CD4-positive, CD25-positive, alpha-beta regulatory T cell (primary cell): ENCODE data around the gene TRIM65. TPM values are rescaled to one million over a fixed set of nuclear protein-coding genes. Genes with fewer than 3 reads are reported as not detected.
A peak's percentile ranks its signal among the peaks of the same experiment; 100 is the strongest.

Experiments used
- ATAC-seq, 2 donors: fragments of 150-1000 bp; cut with Tn5 transposase; one replicate each; pipeline ENCODE4 v1.10.0; 2021; ENCODE audit warnings: low read depth in 2 of 2, moderate number of reproducible peaks in 2 of 2, moderate library complexity in 1 of 2
- DNase-seq, 3 donors: peaks; one replicate each; pipeline versions ENCODE4 v3.0.0 to v3.0.0-alpha.2; 2012 to 2022; ENCODE audit warnings: mixed read lengths in 1 of 3
- H3K27ac ChIP-seq: one replicate; pipeline ENCODE4 v1.7.0; 2013; ENCODE audit warnings: mild to moderate bottlenecking, low read length; ENCODE audit not compliant: insufficient read depth, poor library complexity, severe bottlenecking
- H3K27me3 ChIP-seq: one replicate; pipeline ENCODE4 v1.7.0; 2013; ENCODE audit warnings: low read length; ENCODE audit not compliant: control insufficient read depth, insufficient read depth
- H3K36me3 ChIP-seq: one replicate; pipeline ENCODE4 v1.7.0; 2013; ENCODE audit warnings: mild to moderate bottlenecking, low read length, moderate library complexity; ENCODE audit not compliant: control insufficient read depth, insufficient read depth
- H3K4me1 ChIP-seq: 2 replicates; pipeline ENCODE4 v1.7.0; 2013; ENCODE audit warnings: mild to moderate bottlenecking, low read length; ENCODE audit not compliant: insufficient read depth, control insufficient read depth, poor library complexity, severe bottlenecking
- H3K4me3 ChIP-seq: one replicate; pipeline ENCODE4 v1.7.0; 2013; ENCODE audit warnings: low read depth, mild to moderate bottlenecking, low read length, moderate library complexity
- H3K9me3 ChIP-seq, 2 experiments: 1 replicate in 1 of 2; 2 replicates in 1 of 2; pipeline ENCODE4 v1.7.0; 2013; ENCODE audit warnings: low read length in 2 of 2, mild to moderate bottlenecking in 1 of 2, moderate library complexity in 1 of 2; ENCODE audit not compliant: control insufficient read depth in 2 of 2
- H3K27ac Mint-ChIP-seq, 3 donors: one replicate each; pipeline ENCODE4 v1.8.0; 2020 to 2022; ENCODE audit warnings: mild to moderate bottlenecking in 3 of 3, mixed read lengths in 3 of 3, moderate library complexity in 2 of 3
- H3K27me3 Mint-ChIP-seq: one replicate; pipeline ENCODE4 v1.8.0; 2022; ENCODE audit warnings: mild to moderate bottlenecking, mixed read lengths
- H3K36me3 Mint-ChIP-seq: one replicate; pipeline ENCODE4 v1.8.0; 2020; ENCODE audit warnings: mixed read lengths
- H3K4me1 Mint-ChIP-seq, 4 donors: one replicate each; pipeline ENCODE4 v1.8.0; 2020 to 2022; ENCODE audit warnings: mixed read lengths in 4 of 4, mild to moderate bottlenecking in 1 of 4
- H3K4me3 Mint-ChIP-seq, 4 donors: one replicate each; pipeline ENCODE4 v1.8.0; 2020 to 2022; ENCODE audit warnings: mild to moderate bottlenecking in 4 of 4, mixed read lengths in 4 of 4, moderate library complexity in 3 of 4
- H3K9me3 Mint-ChIP-seq, 7 donors: one replicate each; pipeline ENCODE4 v1.8.0; 2020 to 2022; ENCODE audit warnings: mixed read lengths in 7 of 7, mild to moderate bottlenecking in 3 of 7, moderate library complexity in 2 of 7
- polyA plus RNA-seq, 4 donors: library from polyadenylated mRNA; unstranded; fragments of 300-500 nt; fragmentation: Illumina TruSeq; gene quantifications; one replicate each; pipeline ENCODE4 v1.2.3, GENCODE V29; 2021
- total RNA-seq: library from RNA; stranded (reverse); gene quantifications from one replicate; pipeline ENCODE4 v1.2.3, GENCODE V29; 2022

Gene TRIM65
- total and polyA plus RNA-seq, 5 donors from 2014 or later = 16.9 to 24.3 (median 19.9) TPM

DNA sequence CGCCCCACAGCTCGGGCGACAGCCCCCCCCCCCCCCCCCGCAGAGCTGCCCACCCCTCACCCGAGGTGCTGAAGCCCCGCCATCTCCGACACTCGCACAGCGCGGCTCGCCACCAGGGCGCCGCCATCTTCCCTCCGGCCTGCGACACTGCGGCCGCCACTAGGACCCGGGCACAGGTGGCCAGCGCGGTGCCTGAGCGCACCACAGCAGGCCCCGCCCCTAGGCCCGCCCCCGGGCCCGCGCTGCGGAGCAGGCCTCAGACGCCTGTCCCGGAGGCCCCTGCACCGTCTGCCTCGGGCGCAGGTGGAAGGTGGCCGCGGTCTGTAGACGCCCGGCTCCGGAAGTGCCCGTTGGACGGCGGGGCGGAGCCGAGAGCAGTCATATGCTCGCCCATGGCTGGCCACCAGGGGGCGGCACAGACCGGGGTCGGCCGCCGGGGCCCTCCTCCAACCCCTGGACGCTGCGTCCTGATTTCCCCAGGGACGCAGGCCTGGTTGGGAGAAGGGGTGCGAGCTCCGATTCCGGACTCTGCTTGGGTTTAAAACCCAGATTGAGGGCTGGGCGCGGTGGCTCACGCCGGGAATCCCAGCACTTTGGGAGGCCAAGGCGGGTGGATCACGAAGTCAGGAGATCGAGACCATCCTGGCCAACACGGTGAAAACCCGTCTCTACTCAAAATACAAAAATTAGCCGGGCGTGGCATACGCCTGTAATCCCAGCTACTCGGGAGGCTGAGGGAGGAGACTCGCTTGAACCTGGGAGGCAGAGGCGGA, 8.2 kb upstream of the TRIM65 start, which contains the start of gene MRPL38:
Gene MRPL38, minus strand, starts transcription at position 136 of the 773 bp plus-strand sequence. Its CDS starts 9 bp downstream, at position 127.
- peaks cover 18% of the 10 kb centered on the region for H3K4me1 ChIP-seq
- Mint-ChIP-seq H3K4me3 (peak within 1 kb of the TSS; percentile 89 to 97 (median 93)), H3K27ac (peak within 1 kb of the TSS; percentile 48 to 93 (median 81)), H3K9me3 (no peaks in the 10 kb centered on the region), H3K4me1 (peaks cover 0 to 25% (median 5%) of the 10 kb centered on the region in 4 donors), H3K27me3 (no peaks in the 10 kb centered on the region), H3K36me3 (peaks cover 3% of the 10 kb centered on the region)
- ATAC-seq = peak; percentile 98 to 99
- H3K4me3 ChIP-seq = peak within 1 kb of the TSS; percentile 64
- H3K9me3 ChIP-seq = no peaks in the 10 kb centered on the region
- H3K36me3 ChIP-seq = peaks cover 21% of the 10 kb centered on the region
- peak; percentile 89 to 97 (median 95) for DNase-seq
- H3K27me3 ChIP-seq = no peaks in the 10 kb centered on the region
- peak within 1 kb of the TSS; percentile 87 for H3K27ac ChIP-seq

DNA sequence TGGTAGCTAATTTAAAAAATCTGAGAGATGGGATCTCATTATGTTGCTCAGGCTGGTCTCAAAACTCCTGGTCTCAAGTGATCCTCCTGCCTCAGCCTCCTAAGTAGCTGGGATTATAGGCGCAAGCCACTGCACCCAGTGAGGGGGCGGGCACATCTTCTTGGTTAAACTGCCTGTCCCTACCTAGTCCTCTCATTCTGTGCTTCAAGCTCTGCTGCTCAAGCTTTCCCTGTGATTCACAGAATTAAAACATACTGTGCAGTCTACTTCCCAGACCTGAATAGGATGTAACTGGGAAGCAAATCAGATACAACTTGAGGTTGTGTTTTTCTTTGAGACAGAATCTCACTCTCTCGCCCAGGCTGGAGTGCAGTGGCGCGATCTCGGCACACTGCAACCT, 5.7 kb upstream of the TRIM65 start:
- no peak overlapping the region for H3K27ac Mint-ChIP-seq
- no peak for DNase-seq
- Histone ChIP-seq H3K27me3 (no peaks in the 10 kb centered on the region), H3K36me3 (peaks cover 37% of the 10 kb centered on the region), H3K9me3 (no peaks in the 10 kb centered on the region), H3K4me3 (no peak overlapping the region), H3K4me1 (peaks cover 18% of the 10 kb centered on the region), H3K27ac (no peak overlapping the region)
- no peaks in the 10 kb centered on the region for H3K27me3 Mint-ChIP-seq
- peak overlapping the region in 2 of 4 donors; percentile 63 to 97 for H3K4me3 Mint-ChIP-seq
- peaks cover 9% of the 10 kb centered on the region for H3K36me3 Mint-ChIP-seq
- ATAC-seq = no peak
- no peaks in the 10 kb centered on the region for H3K9me3 Mint-ChIP-seq
- H3K4me1 Mint-ChIP-seq = peaks cover 0 to 28% (median 8%) of the 10 kb centered on the region in 4 donors

DNA sequence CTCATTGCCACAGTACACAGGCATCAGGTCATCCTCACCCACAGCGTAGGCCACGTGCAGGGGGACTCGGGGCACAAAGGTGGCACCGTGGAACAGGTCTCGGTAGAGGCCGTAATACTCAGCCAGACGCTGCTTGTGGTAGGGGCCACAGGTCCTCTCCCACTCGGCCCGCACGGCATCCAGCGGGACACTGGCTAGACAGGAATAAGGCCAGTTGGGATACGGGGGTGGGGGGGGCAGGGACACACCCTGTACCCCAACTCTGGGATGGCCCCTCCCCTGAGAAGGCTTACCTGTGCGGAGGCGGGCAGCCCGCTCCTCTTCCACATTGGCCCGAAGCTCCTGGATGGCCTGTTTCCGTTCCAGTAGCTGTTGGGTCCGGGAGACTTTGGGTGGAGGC, 5.0 kb upstream of the TRIM65 start:
- Mint-ChIP-seq H3K27me3 (no peaks in the 10 kb centered on the region), H3K27ac (no peak overlapping the region), H3K4me1 (peaks cover 0 to 28% (median 8%) of the 10 kb centered on the region in 4 donors), H3K36me3 (peaks cover 9% of the 10 kb centered on the region), H3K4me3 (peak overlapping the region in 1 of 4 donors; percentile 97), H3K9me3 (no peaks in the 10 kb centered on the region)
- Histone ChIP-seq H3K4me1 (peaks cover 23% of the 10 kb centered on the region), H3K27me3 (no peaks in the 10 kb centered on the region), H3K4me3 (no peak overlapping the region), H3K36me3 (peaks cover 37% of the 10 kb centered on the region), H3K9me3 (no peaks in the 10 kb centered on the region), H3K27ac (no peak overlapping the region)
- ATAC-seq = no peak
- no peak for DNase-seq

DNA sequence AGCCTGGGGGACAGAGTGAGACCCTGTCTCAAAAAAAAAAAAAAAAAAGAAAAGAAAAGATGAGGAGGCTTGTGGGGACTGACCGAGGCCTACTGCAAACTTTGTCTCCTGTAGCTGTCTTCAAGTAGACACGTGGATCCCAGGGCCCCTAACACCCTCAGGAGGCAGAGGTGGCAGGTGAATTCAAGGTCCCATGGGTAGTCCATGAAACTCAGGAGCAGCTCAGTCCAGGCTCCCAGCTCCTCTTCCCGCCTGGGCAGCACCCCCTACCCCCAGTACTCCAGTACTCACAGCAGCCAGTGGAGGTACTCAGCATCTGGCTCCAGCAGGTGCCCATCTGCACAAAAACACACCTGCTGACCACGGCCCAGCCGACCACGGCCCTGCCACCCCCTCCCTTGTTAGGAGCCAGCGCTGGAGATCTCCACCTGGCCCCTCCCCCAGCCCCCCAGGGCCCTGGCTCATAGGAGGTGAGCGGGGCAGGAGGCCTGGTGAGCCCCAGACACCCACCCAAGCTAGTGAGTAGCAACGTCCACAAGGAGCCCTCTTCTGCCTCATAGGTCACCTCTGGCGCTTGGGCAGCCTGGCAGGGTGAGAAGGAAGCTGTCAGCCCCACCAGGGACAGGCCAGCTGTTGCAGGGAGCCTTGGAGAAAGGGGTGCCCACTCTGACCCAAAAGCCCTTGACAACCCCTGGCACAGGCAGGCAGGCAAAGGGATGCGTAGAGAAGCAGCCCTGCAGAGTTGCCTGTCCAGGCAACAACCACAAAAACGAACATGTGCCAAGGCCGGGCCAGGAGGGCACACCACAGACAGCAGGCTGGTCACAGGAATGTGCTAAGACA, 4.2 kb upstream of the TRIM65 start:
- H3K27ac ChIP-seq = no peak overlapping the region
- ATAC-seq (no peak), DNase-seq (no peak)
- Mint-ChIP-seq H3K9me3 (no peaks in the 10 kb centered on the region), H3K27me3 (no peaks in the 10 kb centered on the region), H3K4me1 (peaks cover 0 to 24% (median 8%) of the 10 kb centered on the region in 4 donors), H3K27ac (no peak overlapping the region), H3K4me3 (peak overlapping the region in 1 of 4 donors; percentile 51), H3K36me3 (peaks cover 9% of the 10 kb centered on the region)
- H3K4me1 ChIP-seq = peaks cover 20% of the 10 kb centered on the region
- H3K36me3 ChIP-seq = peaks cover 37% of the 10 kb centered on the region
- H3K4me3 ChIP-seq = no peak overlapping the region
- H3K27me3 ChIP-seq = no peaks in the 10 kb centered on the region
- no peaks in the 10 kb centered on the region for H3K9me3 ChIP-seq

- Histone ChIP-seq H3K27me3 (no peaks in the 10 kb centered on the region), H3K4me1 (peaks cover 23% of the 10 kb centered on the region), H3K4me3 (no peak overlapping the region), H3K9me3 (no peaks in the 10 kb centered on the region), H3K27ac (no peak overlapping the region), H3K36me3 (peaks cover 37% of the 10 kb centered on the region)
- no peaks in the 10 kb centered on the region for H3K9me3 Mint-ChIP-seq
- peaks cover 0 to 30% (median 16%) of the 10 kb centered on the region in 4 donors for H3K4me1 Mint-ChIP-seq
- DNase-seq (no peak), ATAC-seq (no peak)
- peaks cover 9% of the 10 kb centered on the region for H3K36me3 Mint-ChIP-seq
- H3K27ac Mint-ChIP-seq = no peak overlapping the region
- peak overlapping the region in 1 of 4 donors; percentile 56 for H3K4me3 Mint-ChIP-seq
- H3K27me3 Mint-ChIP-seq = no peaks in the 10 kb centered on the region
These were observed 3.2 kb upstream of the TRIM65 start for GRCh38 chr17:75899767-75900468.

DNA sequence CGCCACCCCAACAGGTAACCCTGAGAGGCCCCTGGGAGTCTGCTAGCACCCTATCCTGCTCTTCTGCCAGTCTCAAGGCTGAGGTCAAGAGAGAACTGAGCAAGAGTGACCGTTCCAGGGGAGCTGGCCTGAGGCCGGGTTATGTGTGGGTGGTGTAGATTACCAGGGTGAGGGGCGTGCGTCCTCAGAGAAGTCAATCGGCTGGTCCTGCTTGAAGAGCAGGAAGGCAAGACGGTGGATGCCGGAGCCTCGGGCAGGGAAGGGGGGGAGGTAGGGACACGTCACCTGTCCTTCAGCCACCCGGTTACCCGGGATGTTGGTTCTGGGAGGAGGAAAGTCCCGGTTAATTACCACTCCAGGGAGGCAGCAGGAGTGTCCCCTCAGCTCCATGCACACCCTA, 2.6 kb upstream of the TRIM65 start:
- Mint-ChIP-seq H3K27ac (no peak overlapping the region), H3K4me1 (peaks cover 0 to 30% (median 16%) of the 10 kb centered on the region in 4 donors), H3K9me3 (no peaks in the 10 kb centered on the region), H3K36me3 (peaks cover 9% of the 10 kb centered on the region), H3K4me3 (peak overlapping the region in 1 of 4 donors; percentile 56), H3K27me3 (no peaks in the 10 kb centered on the region)
- no peak for DNase-seq
- Histone ChIP-seq H3K27ac (no peak overlapping the region), H3K27me3 (no peaks in the 10 kb centered on the region), H3K36me3 (peaks cover 37% of the 10 kb centered on the region), H3K4me1 (peaks cover 24% of the 10 kb centered on the region), H3K4me3 (no peak overlapping the region), H3K9me3 (no peaks in the 10 kb centered on the region)
- ATAC-seq = no peak

- peak overlapping the region; percentile 13 to 80 (median 70) for H3K4me3 Mint-ChIP-seq
- peaks cover 37% of the 10 kb centered on the region for H3K36me3 ChIP-seq
- ATAC-seq = no peak
- no peak overlapping the region for H3K27ac ChIP-seq
- H3K9me3 ChIP-seq = no peaks in the 10 kb centered on the region
- H3K27me3 Mint-ChIP-seq = no peaks in the 10 kb centered on the region
- no peaks in the 10 kb centered on the region for H3K9me3 Mint-ChIP-seq
- no peaks in the 10 kb centered on the region for H3K27me3 ChIP-seq
- H3K4me1 Mint-ChIP-seq = peaks cover 0 to 31% (median 16%) of the 10 kb centered on the region in 4 donors
- peaks cover 18% of the 10 kb centered on the region for H3K4me1 ChIP-seq
- H3K4me3 ChIP-seq = no peak overlapping the region
- DNase-seq = no peak
- H3K36me3 Mint-ChIP-seq = peaks cover 9% of the 10 kb centered on the region
- H3K27ac Mint-ChIP-seq = no peak overlapping the region
These were observed 2.0 kb upstream of the TRIM65 start for GRCh38 chr17:75898791-75899190.
